CD4-positive, alpha-beta T cell treated with Interleukin-17A for 4 hours (primary cell): ENCODE data around the gene GKN2.

Source experiments
- DNase-seq: peaks from one replicate; pipeline ENCODE4 v3.0.0-alpha.2; 2020; ENCODE audit warnings: mixed read lengths

GKN2 gene, protein sequence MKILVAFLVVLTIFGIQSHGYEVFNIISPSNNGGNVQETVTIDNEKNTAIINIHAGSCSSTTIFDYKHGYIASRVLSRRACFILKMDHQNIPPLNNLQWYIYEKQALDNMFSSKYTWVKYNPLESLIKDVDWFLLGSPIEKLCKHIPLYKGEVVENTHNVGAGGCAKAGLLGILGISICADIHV

GRCh38 chr2:68952887-68953521 is at the start of gene GKN2:
TSS of gene GKN2 (minus strand) at chr2:68952893. CDS start at chr2:68952861, 32 bp downstream.
- DNase-seq: no peak

GRCh38 chr2:69001879-69002278 is 49.2 kb upstream of the GKN2 start:
- no peak for DNase-seq

DNA sequence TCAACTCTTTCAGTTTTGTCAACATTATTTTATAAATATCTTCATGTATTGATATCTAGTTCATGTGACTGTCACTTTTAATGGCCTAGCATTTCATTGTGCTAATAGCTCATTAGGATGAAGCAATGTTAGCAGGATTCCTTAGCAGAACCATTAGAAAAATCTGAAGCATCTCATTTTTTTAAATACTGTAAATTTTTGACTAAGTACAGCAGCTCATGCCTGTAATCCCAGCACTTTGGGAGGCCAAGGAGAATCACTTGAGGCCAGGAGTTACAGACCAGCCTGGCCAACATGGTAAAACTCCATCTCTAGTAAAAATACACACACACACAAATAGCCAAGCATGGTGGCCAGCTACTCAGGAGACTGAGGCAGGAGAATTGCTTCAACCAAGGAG is 44.7 kb upstream of the GKN2 start:
- no peak for DNase-seq

DNA sequence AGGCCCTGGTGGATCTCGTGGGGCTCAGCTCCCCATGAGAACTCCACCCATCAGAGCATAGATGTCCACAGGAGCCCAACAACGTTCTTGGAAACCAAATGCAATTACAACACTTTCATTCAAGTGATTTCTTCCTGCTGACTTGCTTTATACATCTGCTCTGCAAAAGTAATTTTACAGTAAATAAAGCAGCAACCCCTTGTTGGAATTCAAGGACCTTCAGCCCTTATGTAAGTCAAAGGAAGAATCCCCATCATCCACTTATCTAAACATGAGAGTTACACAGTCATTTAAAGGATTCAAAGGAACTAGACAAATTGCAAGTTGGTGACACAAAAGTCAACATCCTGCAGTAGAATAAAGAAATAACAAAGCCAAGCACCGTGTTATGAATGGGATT is 43.2 kb upstream of the GKN2 start:
- no peak for DNase-seq

DNA sequence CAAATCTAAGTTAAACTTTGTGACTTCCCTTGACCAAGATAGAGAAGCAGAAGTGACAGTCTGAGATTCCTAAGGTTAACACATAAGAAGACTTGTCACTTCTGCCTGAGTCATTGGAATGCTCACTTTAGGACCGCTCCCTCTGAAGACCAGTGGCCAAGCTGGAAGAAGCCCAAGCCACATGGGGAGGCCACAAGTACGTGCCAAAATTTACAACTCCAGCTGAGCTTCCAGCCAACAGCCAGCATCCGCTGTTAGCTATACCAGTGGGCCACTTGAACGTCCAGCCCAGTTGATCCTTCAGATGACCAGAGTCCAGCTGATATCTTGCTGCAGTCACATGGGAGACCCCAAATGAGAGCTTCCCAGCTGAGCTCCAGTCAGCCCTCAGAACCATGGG is 42.2 kb upstream of the GKN2 start:
- no peak for DNase-seq

GRCh38 chr2:68993660-68994059 is 41.0 kb upstream of the GKN2 start:
- no peak for DNase-seq

GRCh38 chr2:68992933-68993332 is 40.2 kb upstream of the GKN2 start:
- no peak for DNase-seq

- DNase-seq: no peak
These were observed 39.6 kb upstream of the GKN2 start for GRCh38 chr2:68992341-68992740.

DNA sequence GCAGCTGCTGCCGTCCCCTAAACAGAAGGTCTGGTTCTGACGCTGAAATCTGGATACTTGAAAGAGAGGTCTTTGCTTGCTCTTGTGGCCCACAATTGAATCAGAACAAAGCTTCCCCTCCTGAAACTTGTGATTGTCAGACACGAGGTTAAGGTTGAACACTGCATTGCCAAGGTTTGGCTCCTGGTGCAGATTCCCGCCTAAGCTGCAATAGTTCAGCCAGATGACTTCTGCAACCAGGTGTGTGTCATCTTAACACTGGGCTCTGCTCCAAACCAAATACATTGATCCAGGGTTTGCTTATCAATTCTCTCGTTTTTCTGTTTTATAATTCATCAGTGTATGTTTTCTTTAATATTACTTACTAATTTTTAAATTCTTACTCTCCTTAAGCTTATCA is 36.3 kb upstream of the GKN2 start:
- no peak for DNase-seq

- no peak for DNase-seq
These were observed 34.4 kb upstream of the GKN2 start for GRCh38 chr2:68987021-68987503.

GRCh38 chr2:68980956-68981355 is 28.3 kb upstream of the GKN2 start:
- no peak for DNase-seq

DNA sequence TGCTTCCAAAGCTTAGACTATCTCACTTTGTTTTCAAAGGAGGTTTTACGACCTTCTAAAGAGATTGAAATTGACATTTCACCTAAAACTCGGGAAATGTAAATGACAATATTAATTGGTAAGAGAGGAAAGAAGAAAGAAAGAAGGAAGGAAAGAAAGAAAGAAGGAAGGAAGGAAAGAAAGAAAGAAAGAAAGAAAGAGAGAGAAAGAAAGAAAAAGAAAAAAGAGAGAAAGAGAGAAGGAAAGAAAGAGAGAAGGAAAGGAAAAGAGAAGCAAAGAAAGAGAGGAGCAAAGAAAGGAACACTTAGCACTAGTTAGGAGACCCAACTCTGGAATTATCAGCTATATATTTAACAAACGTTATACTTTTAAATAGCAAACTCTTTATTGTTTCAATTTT is 25.4 kb upstream of the GKN2 start:
- DNase-seq: no peak

DNA sequence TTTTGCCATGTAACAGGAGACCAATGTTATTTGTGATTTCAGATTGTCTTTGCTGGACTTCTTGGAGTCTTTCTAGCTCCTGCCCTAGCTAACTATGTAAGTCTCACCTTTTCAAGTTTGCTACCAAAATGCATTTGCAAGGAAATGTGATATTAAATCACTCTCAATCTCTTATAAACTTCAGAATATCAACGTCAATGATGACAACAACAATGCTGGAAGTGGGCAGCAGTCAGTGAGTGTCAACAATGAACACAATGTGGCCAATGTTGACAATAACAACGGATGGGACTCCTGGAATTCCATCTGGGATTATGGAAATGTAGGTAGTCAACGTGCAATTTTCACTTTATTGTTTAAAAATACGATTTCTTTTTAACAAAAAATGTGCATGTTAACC is 24.8 kb upstream of the GKN2 start:
- DNase-seq: no peak

- no peak for DNase-seq
These were observed 23.2 kb upstream of the GKN2 start for GRCh38 chr2:68975844-68976243.

GRCh38 chr2:68974946-68975665 is 22.4 kb upstream of the GKN2 start:
- DNase-seq: no peak

DNA sequence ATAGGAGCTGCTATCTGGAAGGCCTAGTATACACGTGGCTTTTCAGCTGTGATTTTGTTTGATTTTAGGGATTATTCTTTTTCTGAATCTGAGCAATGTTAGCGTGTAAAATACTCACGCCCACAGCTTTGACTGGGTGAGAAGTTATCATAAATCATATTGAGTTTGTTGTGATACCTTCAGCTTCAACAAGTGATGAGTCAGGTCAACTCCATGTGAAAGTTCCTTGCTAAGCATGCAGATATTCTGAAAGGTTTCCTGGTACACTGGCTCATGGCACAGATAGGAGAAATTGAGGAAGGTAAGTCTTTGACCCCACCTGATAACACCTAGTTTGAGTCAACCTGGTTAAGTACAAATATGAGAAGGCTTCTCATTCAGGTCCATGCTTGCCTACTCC is 21.6 kb upstream of the GKN2 start, which contains the start of gene GKN1:
GKN1 (plus strand) TSS at position 386 of the 400 bp plus-strand sequence. CDS start 42 bp downstream, outside the sequence.
- no peak for DNase-seq

DNA sequence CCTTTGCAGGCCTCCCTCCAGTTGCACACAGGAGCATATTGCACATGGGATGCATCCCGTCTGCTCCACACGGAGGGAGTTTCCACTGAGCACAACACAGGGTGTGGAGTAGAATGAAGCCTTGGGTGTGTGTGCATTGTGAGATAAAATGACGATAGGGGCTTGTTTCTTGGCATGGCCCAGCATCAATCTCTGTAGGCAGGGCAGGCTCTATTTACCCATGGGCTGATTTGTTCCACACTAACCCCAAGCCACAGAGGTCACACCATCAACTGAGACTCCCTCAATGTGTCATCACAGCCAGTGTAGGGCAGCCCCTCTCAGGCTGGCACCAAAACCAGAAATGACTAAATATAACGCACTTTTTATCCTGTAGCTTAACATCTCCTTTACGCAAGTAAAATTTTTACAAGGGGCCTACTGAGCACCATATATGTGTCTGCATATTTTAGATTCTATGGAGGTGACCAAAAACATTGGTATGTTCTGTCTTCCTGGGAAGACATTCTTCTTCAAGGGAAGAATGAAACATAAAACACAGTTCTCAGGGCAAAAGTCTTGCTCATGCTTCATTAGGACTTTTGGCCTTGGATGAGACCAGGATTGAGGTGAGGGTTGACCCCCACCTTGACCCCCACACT is 19.0 kb upstream of the GKN2 start:
- no peak for DNase-seq

GRCh38 chr2:68970566-68971265 is 18.0 kb upstream of the GKN2 start:
- no peak for DNase-seq

GRCh38 chr2:68969736-68970490 is 17.2 kb upstream of the GKN2 start:
- no peak for DNase-seq

GRCh38 chr2:68968221-68968620 is 15.5 kb upstream of the GKN2 start:
- no peak for DNase-seq

- no peak for DNase-seq
These were observed 11.6 kb upstream of the GKN2 start for GRCh38 chr2:68964282-68964681.

- DNase-seq: no peak
These were observed 8.7 kb upstream of the GKN2 start for GRCh38 chr2:68961380-68961779.
